Endothelial cell (in vitro differentiated cells): ENCODE results near the gene EIF3K. TPM values are rescaled to one million over a fixed set of nuclear protein-coding genes. Genes with fewer than 3 reads are reported as not detected.

Experiments used
- DNase-seq: peaks from one replicate; pipeline ENCODE4 v3.0.0; 2021; ENCODE audit warnings: low spot score
- H3K27ac Mint-ChIP-seq: one replicate; pipeline ENCODE4 v1.8.0; 2021; ENCODE audit warnings: mixed read lengths, inconsistent platforms; ENCODE audit not compliant: unreplicated experiment
- H3K27me3 Mint-ChIP-seq: one replicate; pipeline ENCODE4 v1.8.0; 2021; ENCODE audit warnings: mild to moderate bottlenecking, moderate library complexity, mixed read lengths, inconsistent platforms; ENCODE audit not compliant: unreplicated experiment
- H3K36me3 Mint-ChIP-seq: one replicate; pipeline ENCODE4 v1.8.0; 2021; ENCODE audit warnings: mild to moderate bottlenecking, low read depth, mixed read lengths, inconsistent platforms; ENCODE audit not compliant: unreplicated experiment
- H3K4me1 Mint-ChIP-seq: one replicate; pipeline ENCODE4 v1.8.0; 2021; ENCODE audit warnings: mild to moderate bottlenecking, mixed read lengths, inconsistent platforms; ENCODE audit not compliant: unreplicated experiment
- H3K4me3 Mint-ChIP-seq: one replicate; pipeline ENCODE4 v1.8.0; 2021; ENCODE audit warnings: mild to moderate bottlenecking, mixed read lengths, inconsistent platforms; ENCODE audit not compliant: unreplicated experiment
- H3K9me3 Mint-ChIP-seq: one replicate; pipeline ENCODE4 v1.8.0; 2021; ENCODE audit warnings: mixed read lengths, inconsistent platforms; ENCODE audit not compliant: unreplicated experiment
- total RNA-seq: library from RNA; stranded (reverse); fragmentation: NEBNext Ultra II Directional; extraction: Animal tissue kit (Norgen Biotek cat#: 25700); gene quantifications from one replicate; pipeline ENCODE4 v1.2.1, GENCODE V29; 2021; ENCODE audit not compliant: unreplicated experiment
- TF ChIP-seq, protein P1 (sequence below): fragments of 200-600 bp; sonication (generic); IDR thresholded peaks from one replicate; pipeline ENCODE4 v1.5.0; 2021; ENCODE audit warnings: antibody characterized with exemption; ENCODE audit not compliant: unreplicated experiment

Gene EIF3K
- total RNA-seq, 1 donor from 2014 or later: 469 TPM

DNA sequence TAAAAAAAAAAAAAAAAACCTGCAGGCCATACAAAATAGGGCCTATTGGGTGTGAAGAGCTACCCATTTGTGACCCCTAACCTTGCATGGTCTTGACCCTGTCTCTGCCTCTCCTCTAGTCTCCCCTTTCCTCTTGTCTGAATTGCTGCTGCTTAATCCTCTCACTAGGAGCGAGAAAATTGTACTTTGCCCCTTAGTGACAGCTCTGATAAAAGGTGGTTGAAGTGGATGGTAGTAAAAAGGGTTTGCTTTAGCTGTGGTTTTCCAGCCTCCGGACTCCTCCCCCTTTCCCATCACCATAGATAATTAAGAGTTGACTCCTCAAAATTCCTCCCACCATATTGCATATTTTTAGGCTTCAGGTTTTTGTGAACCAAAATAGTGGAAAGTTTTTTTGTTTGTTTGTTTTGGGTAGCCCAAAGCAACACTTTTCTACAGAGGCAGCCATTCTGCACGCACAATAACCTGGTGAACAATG is 52.0 kb downstream of the EIF3K start:
- Mint-ChIP-seq H3K27ac (peak overlapping the region; percentile 93), H3K36me3 (peaks cover 41% of the 10 kb centered on the region), H3K4me3 (peak overlapping the region; percentile 84), H3K4me1 (peaks cover 84% of the 10 kb centered on the region), H3K27me3 (peaks cover 13% of the 10 kb centered on the region), H3K9me3 (peaks cover 3% of the 10 kb centered on the region)
- TF ChIP-seq, protein P1, sequence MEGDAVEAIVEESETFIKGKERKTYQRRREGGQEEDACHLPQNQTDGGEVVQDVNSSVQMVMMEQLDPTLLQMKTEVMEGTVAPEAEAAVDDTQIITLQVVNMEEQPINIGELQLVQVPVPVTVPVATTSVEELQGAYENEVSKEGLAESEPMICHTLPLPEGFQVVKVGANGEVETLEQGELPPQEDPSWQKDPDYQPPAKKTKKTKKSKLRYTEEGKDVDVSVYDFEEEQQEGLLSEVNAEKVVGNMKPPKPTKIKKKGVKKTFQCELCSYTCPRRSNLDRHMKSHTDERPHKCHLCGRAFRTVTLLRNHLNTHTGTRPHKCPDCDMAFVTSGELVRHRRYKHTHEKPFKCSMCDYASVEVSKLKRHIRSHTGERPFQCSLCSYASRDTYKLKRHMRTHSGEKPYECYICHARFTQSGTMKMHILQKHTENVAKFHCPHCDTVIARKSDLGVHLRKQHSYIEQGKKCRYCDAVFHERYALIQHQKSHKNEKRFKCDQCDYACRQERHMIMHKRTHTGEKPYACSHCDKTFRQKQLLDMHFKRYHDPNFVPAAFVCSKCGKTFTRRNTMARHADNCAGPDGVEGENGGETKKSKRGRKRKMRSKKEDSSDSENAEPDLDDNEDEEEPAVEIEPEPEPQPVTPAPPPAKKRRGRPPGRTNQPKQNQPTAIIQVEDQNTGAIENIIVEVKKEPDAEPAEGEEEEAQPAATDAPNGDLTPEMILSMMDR: no peak
- no peak for DNase-seq

DNA sequence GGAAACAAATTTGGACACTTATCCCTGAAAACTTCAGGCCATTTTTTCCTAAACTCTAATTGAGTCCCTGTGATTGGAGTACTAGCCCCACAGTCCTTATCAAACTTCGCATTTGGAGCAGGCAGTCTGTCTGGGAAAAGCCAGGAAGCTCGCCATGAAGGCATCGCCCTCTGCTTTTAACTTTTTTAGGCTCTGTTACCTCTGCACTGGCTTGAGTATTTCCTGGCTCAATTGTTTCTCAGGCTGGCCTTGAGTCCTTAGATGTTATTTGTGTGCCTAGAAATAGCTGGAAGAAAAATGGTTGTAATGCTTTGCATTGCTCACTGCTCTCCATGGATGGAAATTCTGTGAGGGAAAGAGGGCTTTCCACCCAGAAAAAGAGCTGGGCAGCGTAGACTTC is 52.7 kb downstream of the EIF3K start:
- peaks cover 9% of the 10 kb centered on the region for H3K27me3 Mint-ChIP-seq
- H3K9me3 Mint-ChIP-seq: peaks cover 3% of the 10 kb centered on the region
- no peak for DNase-seq

DNA sequence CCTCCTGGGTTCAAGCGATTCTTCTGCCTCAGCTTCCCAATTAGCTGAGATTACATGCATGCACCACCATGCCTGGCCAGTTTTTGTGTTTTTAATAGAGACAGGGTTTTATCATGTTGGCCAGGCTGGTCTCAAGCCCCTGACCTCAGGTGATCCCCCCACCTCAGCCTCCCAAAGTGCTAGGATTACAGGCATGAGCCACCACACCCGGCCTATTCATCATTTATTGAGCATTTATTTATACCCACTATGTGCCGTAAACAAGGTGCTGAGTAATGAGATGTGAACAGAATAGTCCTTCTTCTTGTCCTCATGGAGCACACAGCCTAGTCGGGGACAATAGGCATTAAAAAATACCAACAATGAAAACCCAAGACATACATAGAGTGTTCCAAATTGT is 54.0 kb downstream of the EIF3K start:
- peaks cover 83% of the 10 kb centered on the region for H3K4me1 Mint-ChIP-seq
- no peak overlapping the region for H3K4me3 Mint-ChIP-seq
- H3K9me3 Mint-ChIP-seq: peaks cover 3% of the 10 kb centered on the region
- peaks cover 10% of the 10 kb centered on the region for H3K27me3 Mint-ChIP-seq
- H3K36me3 Mint-ChIP-seq: peaks cover 43% of the 10 kb centered on the region
- DNase-seq: no peak
- H3K27ac Mint-ChIP-seq: no peak overlapping the region
- TF ChIP-seq, protein P1: no peak

More for the DNA sequence above, 52.7 kb downstream of the EIF3K start:
- TF ChIP-seq, protein P1: no peak
- Mint-ChIP-seq H3K27ac (peak overlapping the region; percentile 93), H3K4me3 (peak overlapping the region; percentile 47), H3K4me1 (peaks cover 84% of the 10 kb centered on the region), H3K36me3 (peaks cover 38% of the 10 kb centered on the region)

DNA sequence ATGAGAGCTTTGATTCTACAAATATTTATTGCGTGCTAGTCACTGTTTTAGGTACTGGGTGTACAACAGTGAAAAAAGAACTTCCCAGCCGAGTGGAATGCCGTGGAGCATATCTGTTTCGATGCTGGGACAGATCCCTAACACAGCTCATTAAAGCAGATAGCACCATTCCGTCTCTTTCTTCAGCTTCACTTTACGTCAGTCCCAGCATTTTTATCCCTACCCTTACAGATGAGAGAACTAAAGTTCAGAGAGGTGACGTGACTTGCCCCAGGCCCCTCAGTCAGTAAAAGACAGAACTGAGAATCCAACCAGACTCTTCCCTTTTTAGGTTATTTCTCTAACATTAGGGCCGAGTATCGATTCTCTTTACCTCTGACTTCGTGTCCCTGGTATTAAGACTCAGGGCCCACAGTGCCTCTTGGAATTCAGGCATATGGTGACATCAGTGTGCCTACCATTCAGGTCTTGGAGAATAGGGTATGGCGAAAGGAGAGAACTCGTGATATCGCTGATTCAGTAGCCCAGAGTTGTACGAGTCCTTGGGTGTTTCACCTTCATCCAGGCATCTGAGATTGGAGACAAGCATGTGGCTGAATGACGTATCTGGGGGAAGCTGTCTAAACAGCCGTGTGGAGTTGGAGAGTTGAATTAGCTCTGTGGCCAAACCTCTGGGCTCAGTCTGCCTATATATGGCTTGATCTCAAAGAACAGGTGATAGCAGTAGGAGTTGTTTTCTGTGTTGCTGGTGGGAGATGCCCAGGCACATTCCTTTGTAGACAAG is 55.6 kb downstream of the EIF3K start:
- Mint-ChIP-seq H3K27me3 (peaks cover 17% of the 10 kb centered on the region), H3K4me1 (peaks cover 83% of the 10 kb centered on the region), H3K36me3 (peaks cover 40% of the 10 kb centered on the region), H3K27ac (peak overlapping the region; percentile 75), H3K4me3 (peak overlapping the region; percentile 42), H3K9me3 (peaks cover 3% of the 10 kb centered on the region)
- TF ChIP-seq, protein P1: no peak
- DNase-seq: no peak

DNA sequence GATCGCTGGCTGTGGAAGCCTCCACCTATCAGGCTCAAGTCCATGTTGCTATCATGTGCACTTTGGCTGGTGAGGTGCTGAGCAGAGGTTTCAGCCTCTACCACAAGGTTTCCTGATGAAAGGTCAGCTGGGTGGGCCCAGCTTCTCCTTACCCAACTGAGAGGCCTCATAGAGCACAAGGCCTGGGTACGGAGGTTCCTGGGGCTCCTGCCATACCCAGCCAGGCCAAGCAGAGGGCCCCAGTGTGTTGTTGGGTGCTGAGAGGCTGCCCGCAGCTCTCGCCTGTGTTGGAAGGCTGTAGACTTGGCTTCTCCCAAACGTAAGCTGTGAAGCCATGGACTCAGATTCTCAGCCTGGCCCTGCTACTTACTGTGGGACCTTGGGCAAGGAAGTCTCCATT is 56.6 kb downstream of the EIF3K start:
- DNase-seq: no peak
- Mint-ChIP-seq H3K36me3 (peaks cover 40% of the 10 kb centered on the region), H3K4me3 (no peak overlapping the region), H3K4me1 (peaks cover 82% of the 10 kb centered on the region), H3K27ac (peak overlapping the region; percentile 75), H3K9me3 (peaks cover 3% of the 10 kb centered on the region), H3K27me3 (peaks cover 15% of the 10 kb centered on the region)
- TF ChIP-seq, protein P1: no peak
